Astrocyte (in vitro differentiated cells and primary cell): ENCODE data around the gene GRM6. TPM values are rescaled to one million over a fixed set of nuclear protein-coding genes. Genes with fewer than 3 reads are reported as not detected.

Experiments
- DNase-seq: peaks from one replicate; pipeline ENCODE4 v3.0.0-alpha.2; 2010; ENCODE audit warnings: low read depth
- FAIRE-seq: peaks from 2 replicates; lab custom pipeline; 2011; peaks lifted over from hg19 to GRCh38; lab: Jason Lieb, UNC
- H2AFZ ChIP-seq: 2 replicates; pipeline ENCODE4 v1.6.0; 2012; ENCODE audit warnings: low read depth, low read length, inconsistent platforms
- H3K27ac ChIP-seq: 2 replicates; pipeline ENCODE4 v1.5.1; 2011; ENCODE audit warnings: low read depth, low read length, inconsistent platforms
- H3K27me3 ChIP-seq: 2 replicates; pipeline ENCODE4 v1.6.0; 2011; ENCODE audit warnings: low read length, inconsistent platforms; ENCODE audit not compliant: insufficient read depth
- H3K36me3 ChIP-seq: 2 replicates; pipeline ENCODE4 v1.5.1; 2011; ENCODE audit warnings: low read length, inconsistent platforms; ENCODE audit not compliant: insufficient read depth
- H3K4me1 ChIP-seq: 2 replicates; pipeline ENCODE4 v1.5.1; 2011; ENCODE audit warnings: low read length, inconsistent platforms; ENCODE audit not compliant: insufficient read depth
- H3K4me2 ChIP-seq: 2 replicates; pipeline ENCODE4 v1.6.0; 2012; ENCODE audit warnings: low read length, inconsistent platforms
- H3K4me3 ChIP-seq: 2 replicates; pipeline ENCODE4 v1.5.1; 2011; ENCODE audit warnings: low read depth, mild to moderate bottlenecking, low read length, inconsistent platforms; ENCODE audit not compliant: insufficient read depth
- H3K79me2 ChIP-seq: 2 replicates; pipeline ENCODE4 v1.6.0; 2012; ENCODE audit warnings: mild to moderate bottlenecking, low read length, inconsistent platforms; ENCODE audit not compliant: insufficient read depth
- H3K9ac ChIP-seq: 2 replicates; pipeline ENCODE4 v1.6.0; 2012; ENCODE audit warnings: mild to moderate bottlenecking, low read length, inconsistent platforms
- H3K9me3 ChIP-seq: 2 replicates; pipeline ENCODE4 v1.5.1; 2012; ENCODE audit warnings: low read depth, mild to moderate bottlenecking, low read length, inconsistent platforms; ENCODE audit not compliant: insufficient read depth
- H4K20me1 ChIP-seq: 2 replicates; pipeline ENCODE4 v1.6.0; 2012; ENCODE audit warnings: low read length, inconsistent platforms; ENCODE audit not compliant: insufficient read depth
- H3K27ac Mint-ChIP-seq: one replicate; pipeline ENCODE4 v1.8.0; 2021; ENCODE audit warnings: mild to moderate bottlenecking, mixed read lengths; ENCODE audit not compliant: unreplicated experiment
- H3K27me3 Mint-ChIP-seq: one replicate; pipeline ENCODE4 v1.8.0; 2021; ENCODE audit warnings: low read depth, mixed read lengths; ENCODE audit not compliant: unreplicated experiment
- H3K36me3 Mint-ChIP-seq: one replicate; pipeline ENCODE4 v1.8.0; 2021; ENCODE audit warnings: low read depth, mixed read lengths; ENCODE audit not compliant: unreplicated experiment
- H3K4me1 Mint-ChIP-seq: one replicate; pipeline ENCODE4 v1.8.0; 2021; ENCODE audit warnings: low read depth, mixed read lengths; ENCODE audit not compliant: unreplicated experiment
- H3K4me3 Mint-ChIP-seq: one replicate; pipeline ENCODE4 v1.8.0; 2021; ENCODE audit warnings: mild to moderate bottlenecking, moderate library complexity, mixed read lengths; ENCODE audit not compliant: unreplicated experiment
- H3K9me3 Mint-ChIP-seq: one replicate; pipeline ENCODE4 v1.8.0; 2021; ENCODE audit warnings: mild to moderate bottlenecking, mixed read lengths; ENCODE audit not compliant: unreplicated experiment
- CTCF ChIP-seq: IDR thresholded peaks from 2 replicates; pipeline ENCODE4 v1.5.1; 2011; ENCODE audit warnings: low read depth, mild to moderate bottlenecking, inconsistent platforms, low read length, moderate library complexity; ENCODE audit not compliant: insufficient read depth
- EZH2 ChIP-seq: IDR thresholded peaks from 2 replicates; pipeline ENCODE4 v1.6.1; 2012; ENCODE audit warnings: mild to moderate bottlenecking, low read length, inconsistent platforms; ENCODE audit not compliant: insufficient read depth
- total RNA-seq: library from RNA; stranded (reverse); gene quantifications from 2 replicates; pipeline ENCODE4 v1.2.1, GENCODE V29; 2021

Gene GRM6
- total RNA-seq, 1 donor from 2014 or later = not detected

DNA sequence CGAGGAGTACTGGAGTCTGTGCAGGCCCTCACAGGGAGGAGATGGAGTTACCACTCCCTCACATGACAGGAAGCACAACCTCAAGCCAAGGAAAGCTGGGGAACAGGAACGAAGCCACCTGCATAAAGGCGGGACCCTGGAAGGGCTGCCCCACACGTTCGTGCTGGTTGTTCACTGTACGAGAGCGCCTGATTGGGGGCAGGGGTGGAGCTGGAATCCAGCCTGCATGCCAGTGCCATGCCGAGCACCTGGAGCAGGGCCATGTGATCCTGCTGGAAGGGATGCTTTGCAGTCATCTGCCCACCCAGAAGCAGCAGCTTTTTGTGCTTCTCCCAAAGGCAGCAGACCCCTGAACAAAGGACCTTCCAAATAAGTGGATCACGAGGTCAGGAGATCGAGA lies 11.4 kb downstream of the GRM6 start:
- no peak overlapping the region for H2AFZ ChIP-seq
- no peaks in the 10 kb centered on the region for H3K36me3 ChIP-seq
- Mint-ChIP-seq H3K4me3 (no peak overlapping the region), H3K27ac (no peak overlapping the region), H3K27me3 (no peaks in the 10 kb centered on the region), H3K9me3 (peaks cover 44% of the 10 kb centered on the region), H3K4me1 (no peaks in the 10 kb centered on the region), H3K36me3 (no peaks in the 10 kb centered on the region)
- H3K79me2 ChIP-seq = no peaks in the 10 kb centered on the region
- no peaks in the 10 kb centered on the region for H3K4me1 ChIP-seq
- H3K4me3 ChIP-seq = no peak overlapping the region
- TF ChIP-seq EZH2 = no peak
- TF ChIP-seq CTCF = no peak
- H4K20me1 ChIP-seq = no peaks in the 10 kb centered on the region
- H3K9ac ChIP-seq = no peak overlapping the region
- FAIRE-seq = no peak
- no peak overlapping the region for H3K4me2 ChIP-seq
- no peaks in the 10 kb centered on the region for H3K27me3 ChIP-seq
- H3K9me3 ChIP-seq = peaks cover 68% of the 10 kb centered on the region
- H3K27ac ChIP-seq = no peak overlapping the region
- DNase-seq = no peak

GRCh38 chr5:178982941-178983340 lies 12.2 kb downstream of the GRM6 start:
- Histone ChIP-seq H3K27ac (no peak overlapping the region), H3K4me2 (no peak overlapping the region), H2AFZ (no peak overlapping the region), H3K9me3 (peaks cover 63% of the 10 kb centered on the region), H3K79me2 (no peaks in the 10 kb centered on the region), H3K36me3 (no peaks in the 10 kb centered on the region), H3K27me3 (no peaks in the 10 kb centered on the region), H4K20me1 (no peaks in the 10 kb centered on the region), H3K9ac (no peak overlapping the region), H3K4me3 (no peak overlapping the region), H3K4me1 (no peaks in the 10 kb centered on the region)
- no peak overlapping the region for H3K4me3 Mint-ChIP-seq
- no peaks in the 10 kb centered on the region for H3K27me3 Mint-ChIP-seq
- no peaks in the 10 kb centered on the region for H3K4me1 Mint-ChIP-seq
- DNase-seq (no peak), FAIRE-seq (no peak)
- H3K9me3 Mint-ChIP-seq = peaks cover 41% of the 10 kb centered on the region
- H3K36me3 Mint-ChIP-seq = no peaks in the 10 kb centered on the region
- no peak overlapping the region for H3K27ac Mint-ChIP-seq
- TF ChIP-seq CTCF = no peak
- TF ChIP-seq EZH2 = no peak

GRCh38 chr5:178981381-178981780 lies 13.7 kb downstream of the GRM6 start:
- H3K36me3 Mint-ChIP-seq = no peaks in the 10 kb centered on the region
- TF ChIP-seq CTCF = no peak
- no peak for TF ChIP-seq EZH2
- H3K4me3 Mint-ChIP-seq = no peak overlapping the region
- no peak for FAIRE-seq
- Histone ChIP-seq H3K27ac (no peak overlapping the region), H3K36me3 (no peaks in the 10 kb centered on the region), H3K4me2 (no peak overlapping the region), H3K9ac (no peak overlapping the region), H3K27me3 (no peaks in the 10 kb centered on the region), H4K20me1 (no peaks in the 10 kb centered on the region), H3K9me3 (peaks cover 60% of the 10 kb centered on the region), H2AFZ (no peak overlapping the region), H3K4me3 (no peak overlapping the region), H3K79me2 (no peaks in the 10 kb centered on the region), H3K4me1 (no peaks in the 10 kb centered on the region)
- no peaks in the 10 kb centered on the region for H3K27me3 Mint-ChIP-seq
- no peak overlapping the region for H3K27ac Mint-ChIP-seq
- no peak for DNase-seq
- peaks cover 49% of the 10 kb centered on the region for H3K9me3 Mint-ChIP-seq
- no peaks in the 10 kb centered on the region for H3K4me1 Mint-ChIP-seq
